LoVo (cell line): Measurements from ENCODE around the gene STUB1.

Experiments used
- DNase-seq: peaks from one replicate; pipeline ENCODE4 v3.0.0-alpha.2; 2016; ENCODE audit warnings: low spot score

Gene STUB1

GRCh38 chr16:725463-726187 lies 45.4 kb downstream of the STUB1 start:
- no peak for DNase-seq

DNA sequence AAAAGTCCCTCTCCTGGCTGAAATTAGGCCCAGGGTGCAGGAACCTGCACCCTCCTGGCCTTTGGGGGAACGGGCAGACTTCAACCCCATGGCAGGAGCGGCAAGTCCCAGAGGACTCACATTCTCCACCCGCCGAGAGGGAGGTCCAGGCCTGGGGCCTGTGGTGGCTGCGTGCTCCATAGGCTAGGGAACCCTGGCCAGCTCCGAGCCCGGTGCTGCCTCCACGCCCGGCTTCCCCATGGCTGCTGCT lies 45.9 kb downstream of the STUB1 start:
- no peak for DNase-seq

DNA sequence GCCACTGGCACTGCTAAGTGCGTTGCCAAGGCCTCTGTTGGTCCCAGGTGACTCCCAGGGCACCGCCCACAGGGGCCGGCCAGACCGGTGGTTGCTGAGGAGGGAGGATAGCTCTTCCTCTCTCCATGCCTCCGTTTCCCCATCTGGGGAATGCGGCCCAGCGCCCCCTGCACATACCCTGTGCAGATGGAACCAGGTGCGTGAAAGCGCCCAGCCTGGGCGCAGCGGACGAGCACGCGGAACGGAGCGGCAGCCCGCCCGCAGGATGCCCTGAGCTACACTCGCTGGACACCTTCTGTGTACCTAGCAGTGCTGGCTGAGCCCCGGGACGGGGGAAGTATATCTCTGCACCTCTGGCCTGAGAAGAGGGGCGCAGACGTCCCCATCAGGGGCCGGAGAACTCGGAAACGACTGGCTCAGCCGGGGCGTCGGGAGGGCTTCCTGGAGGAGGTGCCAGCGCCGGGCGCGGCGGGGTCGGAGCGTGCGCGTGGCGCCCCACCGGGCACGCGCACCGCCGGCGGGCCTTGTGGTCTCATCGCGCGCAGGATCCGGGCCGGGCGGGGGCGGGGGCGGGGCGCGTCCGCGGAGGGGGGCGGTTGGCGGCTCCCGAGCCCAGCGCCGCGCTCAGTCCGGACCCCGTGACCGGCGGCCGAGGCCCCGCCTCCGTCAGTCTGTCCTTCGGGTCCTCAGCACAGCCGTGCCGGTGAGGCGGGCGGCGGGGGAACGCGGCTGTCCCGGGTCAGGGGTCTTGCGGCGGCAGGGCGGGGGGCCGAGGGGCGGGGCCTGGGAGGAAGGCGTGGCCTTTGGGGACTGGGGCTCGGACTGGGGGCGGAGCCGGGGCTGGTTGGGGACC lies 46.5 kb downstream of the STUB1 start, which contains the start of the genes CCDC78 and HAGHL:
Gene CCDC78 (minus strand): TSS at position 6 of the 853 bp plus-strand sequence. CDS start 76 bp downstream, outside the sequence.
Gene HAGHL (plus strand): TSS at position 669 of the 853 bp plus-strand sequence. CDS start 404 bp downstream, outside the sequence.
- peak; percentile 52 for DNase-seq

- no peak for DNase-seq
Observed at GRCh38 chr16:727291-727977, 47.2 kb downstream of the STUB1 start.

DNA sequence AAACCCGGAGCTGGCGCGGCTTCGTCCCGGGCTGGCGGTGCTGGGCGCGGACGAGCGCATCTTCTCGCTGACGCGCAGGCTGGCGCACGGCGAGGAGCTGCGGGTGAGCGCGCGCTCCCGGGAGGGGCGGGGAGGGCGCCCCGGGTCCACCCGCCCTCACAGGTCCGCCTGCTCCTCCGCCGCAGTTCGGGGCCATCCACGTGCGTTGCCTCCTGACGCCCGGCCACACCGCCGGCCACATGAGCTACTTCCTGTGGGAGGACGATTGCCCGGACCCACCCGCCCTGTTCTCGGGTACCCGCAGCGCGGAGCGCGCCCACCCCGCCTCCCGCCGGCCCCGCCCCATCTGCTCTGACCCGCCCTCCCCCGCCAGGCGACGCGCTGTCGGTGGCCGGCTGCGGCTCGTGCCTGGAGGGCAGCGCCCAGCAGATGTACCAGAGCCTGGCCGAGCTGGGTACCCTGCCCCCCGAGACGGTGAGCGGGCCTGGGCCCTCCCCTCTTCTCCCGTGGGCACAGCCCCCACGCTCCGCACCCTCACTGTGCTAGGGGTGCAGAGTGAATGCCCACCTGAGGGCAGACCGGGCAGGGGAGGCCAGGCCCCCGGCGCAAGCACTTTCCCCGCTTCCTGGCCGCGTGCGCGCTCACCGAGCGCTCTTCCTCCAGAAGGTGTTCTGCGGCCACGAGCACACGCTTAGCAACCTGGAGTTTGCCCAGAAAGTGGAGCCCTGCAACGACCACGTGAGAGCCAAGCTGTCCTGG lies 48.1 kb downstream of the STUB1 start:
- peak; percentile 87 for DNase-seq

- no peak for DNase-seq
Observed at GRCh38 chr16:728890-729744, 48.9 kb downstream of the STUB1 start.

GRCh38 chr16:729768-730665 lies 49.8 kb downstream of the STUB1 start:
- DNase-seq, result no peak

GRCh38 chr16:730666-731509 lies 50.7 kb downstream of the STUB1 start:
- DNase-seq, result no peak

DNA sequence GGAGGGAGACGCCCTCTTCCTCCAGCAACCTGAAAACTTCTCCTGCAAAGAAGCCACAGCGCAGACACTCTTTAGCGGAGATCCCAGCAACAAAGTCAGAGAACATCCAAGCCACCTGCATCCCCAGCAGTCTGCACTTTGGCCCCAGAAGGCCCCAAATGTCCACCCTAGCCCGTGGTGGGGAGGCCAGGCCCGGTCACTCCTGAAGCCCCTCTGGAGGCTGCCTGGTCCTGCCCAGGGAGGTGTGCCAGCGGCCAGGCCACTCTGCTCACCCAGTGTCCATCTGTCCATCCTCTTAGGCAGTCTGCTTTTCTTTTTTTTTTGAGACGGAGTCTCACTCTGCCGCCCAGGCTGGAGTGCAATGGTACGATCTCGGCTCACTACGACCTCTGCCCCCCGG lies 52.1 kb downstream of the STUB1 start:
- no peak for DNase-seq
